Smooth muscle cell (in vitro differentiated cells): Measurements from ENCODE around the gene NXPH3. TPM values are rescaled to one million over a fixed set of nuclear protein-coding genes. Genes with fewer than 3 reads are reported as not detected.

ENCODE experiments used
- DNase-seq: peaks from one replicate; lab custom pipeline; 2025; ENCODE audit not compliant: unreplicated experiment; lab: John Stamatoyannopoulos, UW
- H2AFZ ChIP-seq: fragments of 200-600 bp; sonication (generic); 2 replicates; pipeline ENCODE4 v1.6.0; 2016; ENCODE audit warnings: antibody characterized with exemption, low read depth, mild to moderate bottlenecking
- H3F3A ChIP-seq: fragments of 200-600 bp; sonication (generic); 2 replicates; pipeline ENCODE4 v1.6.0; 2017; ENCODE audit warnings: antibody characterized with exemption, low read depth
- H3K27ac ChIP-seq: fragments of 200-600 bp; sonication (generic); 2 replicates; pipeline ENCODE4 v1.5.1; 2016; ENCODE audit warnings: low read depth, mild to moderate bottlenecking
- H3K27me3 ChIP-seq: fragments of 200-600 bp; sonication (generic); 2 replicates; pipeline ENCODE4 v1.6.1; 2016; ENCODE audit warnings: low read depth, mild to moderate bottlenecking
- H3K36me3 ChIP-seq: fragments of 200-600 bp; sonication (generic); 2 replicates; pipeline ENCODE4 v1.5.1; 2016; ENCODE audit warnings: low read depth
- H3K4me1 ChIP-seq: fragments of 200-600 bp; sonication (generic); 2 replicates; pipeline ENCODE4 v1.5.1; 2016; ENCODE audit warnings: low read depth
- H3K4me2 ChIP-seq: fragments of 200-600 bp; sonication (generic); 2 replicates; pipeline ENCODE4 v1.6.0; 2016; ENCODE audit warnings: mild to moderate bottlenecking
- H3K4me3 ChIP-seq: fragments of 200-600 bp; sonication (generic); 2 replicates; pipeline ENCODE4 v1.5.1; 2016; ENCODE audit warnings: mild to moderate bottlenecking
- H3K79me2 ChIP-seq: fragments of 200-600 bp; sonication (generic); 2 replicates; pipeline ENCODE4 v1.6.0; 2016; ENCODE audit warnings: low read depth, mild to moderate bottlenecking
- H3K9ac ChIP-seq: fragments of 200-600 bp; sonication (generic); 2 replicates; pipeline ENCODE4 v1.6.0; 2016; ENCODE audit warnings: low read depth
- H3K9me3 ChIP-seq: fragments of 200-600 bp; sonication (generic); replicated peaks from 2 replicates; pipeline ENCODE4 v1.5.1; 2016; ENCODE audit warnings: low read depth
- H4K20me1 ChIP-seq: fragments of 200-600 bp; sonication (generic); 2 replicates; pipeline ENCODE4 v1.6.0; 2016; ENCODE audit warnings: low read depth
- WGBS: methylation state at CpG from one replicate; pipeline ENCODE4 v1.1.7; 2016; ENCODE audit warnings: low lambda C conversion rate; 5-methylcytosine and 5-hydroxymethylcytosine counted together
- polyA plus RNA-seq: library from polyadenylated mRNA; unstranded; fragments of >200 nt; fragmentation: Nextera tagmentation; extraction: Ambion mirVana; gene quantifications from 2 replicates; pipeline ENCODE4 v1.2.1, GENCODE V29; 2016
- total RNA-seq: library from RNA; depleted of rRNA; stranded (reverse); fragments of >200 nt; gene quantifications from 2 replicates; pipeline ENCODE4 v1.2.3, GENCODE V29; 2014
- TF ChIP-seq, protein P1 (sequence below): fragments of 200-600 bp; sonication (generic); IDR thresholded peaks from 2 replicates; pipeline ENCODE4 v1.5.1; 2017; ENCODE audit warnings: borderline replicate concordance, mild to moderate bottlenecking, antibody characterized with exemption; ENCODE audit not compliant: insufficient read depth, poor library complexity, severe bottlenecking

NXPH3 gene
- total and polyA plus RNA-seq, 2 experiments from 2014 or later, result 1.5 to 3.6 TPM

DNA sequence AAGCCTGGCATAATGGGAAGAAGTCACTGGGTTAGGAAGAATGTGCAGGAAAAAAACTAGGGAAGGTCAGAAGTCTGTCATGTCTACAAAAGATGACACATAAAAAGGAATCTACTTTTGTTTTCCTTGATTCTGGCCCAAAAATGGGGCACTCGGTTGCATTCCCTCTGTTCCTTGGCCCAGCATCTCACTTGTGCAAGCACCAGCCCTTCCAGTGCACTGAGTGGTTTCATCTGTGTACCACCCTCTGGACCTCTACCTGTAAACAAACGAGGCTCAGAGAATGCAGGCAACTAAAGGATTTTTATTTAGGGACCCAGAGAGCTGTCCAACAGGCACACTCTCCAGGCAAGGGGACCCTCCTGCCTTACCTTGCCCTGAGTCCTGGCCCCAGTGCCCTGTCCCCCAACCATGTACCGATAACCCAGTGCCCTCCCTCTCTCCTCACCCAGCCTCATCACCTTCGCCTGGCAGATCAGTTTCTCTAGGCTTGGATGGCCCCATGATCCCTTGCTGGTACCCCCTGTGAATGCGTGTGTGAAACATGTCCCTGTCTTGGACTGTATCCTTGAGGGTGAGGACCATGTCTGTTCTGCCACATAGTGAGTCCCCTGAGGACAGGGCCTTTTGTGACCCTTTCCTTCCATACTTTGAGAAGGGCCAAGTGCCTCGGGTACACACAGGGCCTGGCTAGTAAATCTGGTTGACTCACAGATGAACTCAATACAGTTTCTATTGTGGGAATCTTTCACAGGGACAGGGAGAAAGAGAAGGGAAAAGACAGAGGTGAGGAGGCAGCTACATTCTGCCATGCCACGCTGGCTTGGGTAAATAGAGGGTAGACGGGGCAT, 13.3 kb downstream of the NXPH3 start:
- TF ChIP-seq, protein P1, sequence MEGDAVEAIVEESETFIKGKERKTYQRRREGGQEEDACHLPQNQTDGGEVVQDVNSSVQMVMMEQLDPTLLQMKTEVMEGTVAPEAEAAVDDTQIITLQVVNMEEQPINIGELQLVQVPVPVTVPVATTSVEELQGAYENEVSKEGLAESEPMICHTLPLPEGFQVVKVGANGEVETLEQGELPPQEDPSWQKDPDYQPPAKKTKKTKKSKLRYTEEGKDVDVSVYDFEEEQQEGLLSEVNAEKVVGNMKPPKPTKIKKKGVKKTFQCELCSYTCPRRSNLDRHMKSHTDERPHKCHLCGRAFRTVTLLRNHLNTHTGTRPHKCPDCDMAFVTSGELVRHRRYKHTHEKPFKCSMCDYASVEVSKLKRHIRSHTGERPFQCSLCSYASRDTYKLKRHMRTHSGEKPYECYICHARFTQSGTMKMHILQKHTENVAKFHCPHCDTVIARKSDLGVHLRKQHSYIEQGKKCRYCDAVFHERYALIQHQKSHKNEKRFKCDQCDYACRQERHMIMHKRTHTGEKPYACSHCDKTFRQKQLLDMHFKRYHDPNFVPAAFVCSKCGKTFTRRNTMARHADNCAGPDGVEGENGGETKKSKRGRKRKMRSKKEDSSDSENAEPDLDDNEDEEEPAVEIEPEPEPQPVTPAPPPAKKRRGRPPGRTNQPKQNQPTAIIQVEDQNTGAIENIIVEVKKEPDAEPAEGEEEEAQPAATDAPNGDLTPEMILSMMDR, result no peak
- H3K4me1 ChIP-seq, result no peaks in the 10 kb centered on the region
- no peaks in the 10 kb centered on the region for H3K27me3 ChIP-seq
- DNase-seq, result no peak
- H2AFZ ChIP-seq, result no peak overlapping the region
- 80% methylated on average over 8 of the region's 8 CpGs for WGBS
- H3K36me3 ChIP-seq, result no peaks in the 10 kb centered on the region
- no peak overlapping the region for H3K9ac ChIP-seq
- no peak overlapping the region for H3K4me3 ChIP-seq
- H4K20me1 ChIP-seq, result no peaks in the 10 kb centered on the region
- H3K4me2 ChIP-seq, result no peak overlapping the region
- no peaks in the 10 kb centered on the region for H3F3A ChIP-seq
- no peak overlapping the region for H3K27ac ChIP-seq
- H3K79me2 ChIP-seq, result no peaks in the 10 kb centered on the region
- H3K9me3 ChIP-seq, result no peaks in the 10 kb centered on the region

DNA sequence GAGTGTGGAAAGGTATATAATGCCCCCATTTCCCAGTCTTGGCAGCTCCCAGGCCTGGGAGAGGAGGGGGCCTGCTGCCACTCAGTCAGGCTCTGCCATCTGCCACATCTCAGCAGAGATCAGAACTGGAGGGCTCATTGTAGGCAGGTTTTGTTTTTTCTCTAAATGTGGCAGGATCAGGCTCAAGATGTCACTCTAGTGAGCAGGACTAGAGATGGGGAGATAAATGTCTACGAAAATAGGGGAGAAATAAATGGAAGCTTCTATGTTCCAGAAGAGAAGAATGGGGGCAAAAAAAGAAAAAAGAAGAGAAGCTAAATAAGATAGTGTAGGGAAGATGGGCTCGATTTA, 13.9 kb downstream of the NXPH3 start:
- TF ChIP-seq, protein P1, result no peak
- no peak overlapping the region for H3K4me3 ChIP-seq
- no peaks in the 10 kb centered on the region for H3F3A ChIP-seq
- no peak overlapping the region for H3K27ac ChIP-seq
- H4K20me1 ChIP-seq, result no peaks in the 10 kb centered on the region
- no peaks in the 10 kb centered on the region for H3K36me3 ChIP-seq
- H3K4me1 ChIP-seq, result no peaks in the 10 kb centered on the region
- H3K9ac ChIP-seq, result no peak overlapping the region
- no peak for DNase-seq
- H3K9me3 ChIP-seq, result no peaks in the 10 kb centered on the region
- no peaks in the 10 kb centered on the region for H3K79me2 ChIP-seq
- H3K27me3 ChIP-seq, result no peaks in the 10 kb centered on the region
- H3K4me2 ChIP-seq, result no peak overlapping the region
- no peak overlapping the region for H2AFZ ChIP-seq
- WGBS, result 92% methylated on average over 2 of the region's 2 CpGs

DNA sequence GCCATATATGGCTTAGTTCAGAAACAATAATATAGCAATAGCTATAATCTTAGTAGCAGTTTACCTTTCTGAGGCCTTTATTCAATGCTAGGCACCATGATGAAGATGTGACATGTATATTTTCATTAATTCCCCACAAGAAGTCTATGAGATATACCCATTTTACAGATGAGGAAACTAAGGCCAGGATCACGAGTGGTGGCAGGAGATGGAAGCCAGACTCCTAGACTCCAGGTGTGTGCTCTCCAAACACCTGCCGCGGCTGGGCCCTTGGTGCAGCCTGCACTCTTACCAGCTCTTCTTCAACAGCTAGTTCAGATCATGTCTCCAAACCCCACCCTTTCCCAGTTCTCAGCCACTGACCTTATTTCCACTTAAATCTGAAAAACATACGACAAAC, 15.2 kb downstream of the NXPH3 start:
- Histone ChIP-seq H3K79me2 (no peaks in the 10 kb centered on the region), H3K4me2 (no peak overlapping the region), H3K4me3 (no peak overlapping the region), H3F3A (no peaks in the 10 kb centered on the region), H3K9me3 (no peaks in the 10 kb centered on the region), H3K36me3 (no peaks in the 10 kb centered on the region), H3K9ac (no peak overlapping the region), H3K27me3 (no peaks in the 10 kb centered on the region), H2AFZ (no peak overlapping the region), H3K4me1 (no peaks in the 10 kb centered on the region), H3K27ac (no peak overlapping the region), H4K20me1 (no peaks in the 10 kb centered on the region)
- TF ChIP-seq, protein P1, result no peak
- WGBS, result 99% methylated on average over 4 of the region's 4 CpGs
- DNase-seq, result no peak

DNA sequence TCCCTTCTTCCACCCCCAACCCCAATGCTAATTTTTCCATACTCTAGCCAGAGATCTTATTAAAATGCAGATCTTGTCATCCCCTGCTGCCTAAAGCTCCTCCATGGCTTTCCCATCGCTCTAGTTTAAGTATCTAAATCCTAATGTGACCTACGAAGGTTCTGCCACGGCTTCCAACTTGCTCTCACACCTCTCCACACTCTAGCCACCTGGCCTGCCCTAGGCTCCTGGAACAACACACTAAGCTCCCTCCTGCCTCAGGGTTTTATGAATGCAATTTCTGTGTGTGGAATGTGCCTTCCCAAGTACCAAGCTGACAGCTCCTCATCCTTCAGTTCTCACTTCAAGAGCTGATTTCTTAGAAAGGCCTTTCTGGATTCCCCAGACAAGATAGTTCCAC, 16.6 kb downstream of the NXPH3 start:
- H3K4me2 ChIP-seq, result no peak overlapping the region
- TF ChIP-seq, protein P1, result no peak
- no peak for DNase-seq
- H3K27me3 ChIP-seq, result no peaks in the 10 kb centered on the region
- no peaks in the 10 kb centered on the region for H3K9me3 ChIP-seq
- no peaks in the 10 kb centered on the region for H3K36me3 ChIP-seq
- H3F3A ChIP-seq, result no peaks in the 10 kb centered on the region
- H3K4me3 ChIP-seq, result no peak overlapping the region
- peaks cover 3% of the 10 kb centered on the region for H3K4me1 ChIP-seq
- WGBS, result 96% methylated on average over 3 of the region's 3 CpGs
- no peaks in the 10 kb centered on the region for H4K20me1 ChIP-seq
- H3K27ac ChIP-seq, result no peak overlapping the region
- H3K9ac ChIP-seq, result no peak overlapping the region
- H2AFZ ChIP-seq, result no peak overlapping the region
- H3K79me2 ChIP-seq, result no peaks in the 10 kb centered on the region
